Thyroid gland (tissue), 4 donors: ENCODE data around the gene TKTL1. TPM values are rescaled to one million over a fixed set of nuclear protein-coding genes. Genes with fewer than 3 reads are reported as not detected.

Experiments used
- DNase-seq, 2 donors: peaks; one replicate each; pipeline ENCODE4 v3.0.0-alpha.2; 2019
- H3K27ac ChIP-seq, 3 donors: fragments of 200-600 bp; sonication (generic); 1 replicate in 2 of 3; 2 replicates in 1 of 3; pipeline ENCODE4 v1.5.1; 2016 to 2019; ENCODE audit warnings: mild to moderate bottlenecking in 1 of 3, moderate library complexity in 1 of 3
- H3K27me3 ChIP-seq: fragments of 200-600 bp; sonication (generic); one replicate; pipeline ENCODE4 v1.5.1; 2019
- H3K36me3 ChIP-seq, 2 donors: fragments of 200-600 bp; sonication (generic); one replicate each; pipeline ENCODE4 v1.5.1; 2016 to 2019
- H3K4me1 ChIP-seq, 2 donors: fragments of 200-600 bp; sonication (generic); one replicate each; pipeline ENCODE4 v1.5.1; 2017 to 2019
- H3K4me3 ChIP-seq, 3 donors: fragments of 200-600 bp; sonication (generic); replicated peaks in 1 of 3; 1 replicate in 2 of 3; 2 replicates in 1 of 3; pipeline ENCODE4 v1.5.1; 2016; ENCODE audit warnings: mild to moderate bottlenecking in 1 of 3
- H3K9me3 ChIP-seq: fragments of 200-600 bp; sonication (generic); one replicate; pipeline ENCODE4 v1.5.1; 2017
- POLR2A ChIP-seq, 2 donors: fragments of 450-650 bp; IDR thresholded peaks; one replicate each; pipeline ENCODE4 v1.6.1; 2017; ENCODE audit warnings: antibody characterized with exemption in 2 of 2, mild to moderate bottlenecking in 2 of 2, moderate library complexity in 1 of 2
- WGBS, 2 donors: methylation state at CpG; one replicate each; pipeline ENCODE4 v1.1.5; 2017; 5-methylcytosine and 5-hydroxymethylcytosine counted together
- intact Hi-C: fragments of 100-400 bp; cut with DNase I; formaldehyde crosslinking; loops from one replicate; pipeline ENCODE4 v1.15.1; 2023
- total RNA-seq, 4 donors: library from RNA; depleted of rRNA; stranded (reverse); fragments of >200 nt; gene quantifications; one replicate each; pipeline ENCODE4 v1.2.3, GENCODE V29; 2016
- TF ChIP-seq, protein P1 (sequence below), 6 experiments: fragments of 200-600 bp in 3 of 6; fragments of 450-650 bp in 3 of 6; sonication (generic) in 3 of 6; IDR thresholded peaks; one replicate each; pipeline ENCODE4 v1.5.1; 2016 to 2019; ENCODE audit warnings: antibody characterized with exemption in 6 of 6, mild to moderate bottlenecking in 2 of 6, inconsistent platforms in 1 of 6, moderate library complexity in 1 of 6

The TKTL1 gene
- total RNA-seq, 4 donors from 2014 or later, result 0.54 to 0.89 TPM; not detected in 2

DNA sequence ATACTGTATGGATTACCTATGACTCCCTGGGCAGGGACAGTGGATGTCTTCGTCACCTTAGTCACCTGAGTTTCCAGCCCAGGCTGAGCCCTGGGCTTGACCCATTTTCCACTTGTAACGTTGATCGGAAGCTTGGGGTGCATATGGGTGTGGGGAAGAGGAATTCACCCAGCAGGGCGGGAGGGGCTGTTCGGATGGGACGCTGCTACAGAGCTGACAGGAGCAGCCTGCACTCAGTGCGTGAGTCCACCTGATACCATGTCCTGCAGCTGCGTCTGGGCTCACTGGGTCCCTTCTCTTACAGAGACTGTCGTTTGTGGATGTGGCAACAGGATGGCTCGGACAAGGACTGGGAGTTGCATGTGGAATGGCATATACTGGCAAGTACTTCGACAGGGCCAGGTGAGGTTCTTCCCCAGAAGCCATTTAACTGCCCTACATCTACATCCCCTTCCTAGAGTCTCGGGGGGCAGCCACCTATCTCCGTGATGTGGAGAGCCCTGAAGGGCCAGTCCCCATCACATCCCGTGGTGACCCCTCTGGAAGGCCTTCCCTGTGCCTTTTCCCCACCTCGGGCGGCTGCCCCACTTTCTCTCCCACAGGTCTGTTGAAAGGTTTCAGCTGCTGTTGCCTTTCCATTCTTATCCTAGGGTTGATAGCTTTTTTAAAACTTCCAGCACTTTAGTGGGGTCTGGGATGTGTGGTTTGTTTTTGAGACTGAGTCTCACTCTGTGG lies 13.6 kb downstream of the TKTL1 start:
- H3K27ac ChIP-seq, result no peak overlapping the region
- no peaks in the 10 kb centered on the region for H3K27me3 ChIP-seq
- no peaks in the 10 kb centered on the region for H3K36me3 ChIP-seq
- intact Hi-C loops, result no loop called here
- no peak for DNase-seq
- H3K4me1 ChIP-seq, result no peaks in the 10 kb centered on the region
- H3K4me3 ChIP-seq, result no peak overlapping the region
- H3K9me3 ChIP-seq, result no peaks in the 10 kb centered on the region
- 93 to 94% methylated on average over 7 to 16 of the region's 16 CpGs for WGBS, 2 donors
- TF ChIP-seq, protein P1, sequence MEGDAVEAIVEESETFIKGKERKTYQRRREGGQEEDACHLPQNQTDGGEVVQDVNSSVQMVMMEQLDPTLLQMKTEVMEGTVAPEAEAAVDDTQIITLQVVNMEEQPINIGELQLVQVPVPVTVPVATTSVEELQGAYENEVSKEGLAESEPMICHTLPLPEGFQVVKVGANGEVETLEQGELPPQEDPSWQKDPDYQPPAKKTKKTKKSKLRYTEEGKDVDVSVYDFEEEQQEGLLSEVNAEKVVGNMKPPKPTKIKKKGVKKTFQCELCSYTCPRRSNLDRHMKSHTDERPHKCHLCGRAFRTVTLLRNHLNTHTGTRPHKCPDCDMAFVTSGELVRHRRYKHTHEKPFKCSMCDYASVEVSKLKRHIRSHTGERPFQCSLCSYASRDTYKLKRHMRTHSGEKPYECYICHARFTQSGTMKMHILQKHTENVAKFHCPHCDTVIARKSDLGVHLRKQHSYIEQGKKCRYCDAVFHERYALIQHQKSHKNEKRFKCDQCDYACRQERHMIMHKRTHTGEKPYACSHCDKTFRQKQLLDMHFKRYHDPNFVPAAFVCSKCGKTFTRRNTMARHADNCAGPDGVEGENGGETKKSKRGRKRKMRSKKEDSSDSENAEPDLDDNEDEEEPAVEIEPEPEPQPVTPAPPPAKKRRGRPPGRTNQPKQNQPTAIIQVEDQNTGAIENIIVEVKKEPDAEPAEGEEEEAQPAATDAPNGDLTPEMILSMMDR (IDR thresholded peaks at IDR 0.05), result no peak
- no peak for TF ChIP-seq POLR2A (IDR thresholded peaks at IDR 0.05)

DNA sequence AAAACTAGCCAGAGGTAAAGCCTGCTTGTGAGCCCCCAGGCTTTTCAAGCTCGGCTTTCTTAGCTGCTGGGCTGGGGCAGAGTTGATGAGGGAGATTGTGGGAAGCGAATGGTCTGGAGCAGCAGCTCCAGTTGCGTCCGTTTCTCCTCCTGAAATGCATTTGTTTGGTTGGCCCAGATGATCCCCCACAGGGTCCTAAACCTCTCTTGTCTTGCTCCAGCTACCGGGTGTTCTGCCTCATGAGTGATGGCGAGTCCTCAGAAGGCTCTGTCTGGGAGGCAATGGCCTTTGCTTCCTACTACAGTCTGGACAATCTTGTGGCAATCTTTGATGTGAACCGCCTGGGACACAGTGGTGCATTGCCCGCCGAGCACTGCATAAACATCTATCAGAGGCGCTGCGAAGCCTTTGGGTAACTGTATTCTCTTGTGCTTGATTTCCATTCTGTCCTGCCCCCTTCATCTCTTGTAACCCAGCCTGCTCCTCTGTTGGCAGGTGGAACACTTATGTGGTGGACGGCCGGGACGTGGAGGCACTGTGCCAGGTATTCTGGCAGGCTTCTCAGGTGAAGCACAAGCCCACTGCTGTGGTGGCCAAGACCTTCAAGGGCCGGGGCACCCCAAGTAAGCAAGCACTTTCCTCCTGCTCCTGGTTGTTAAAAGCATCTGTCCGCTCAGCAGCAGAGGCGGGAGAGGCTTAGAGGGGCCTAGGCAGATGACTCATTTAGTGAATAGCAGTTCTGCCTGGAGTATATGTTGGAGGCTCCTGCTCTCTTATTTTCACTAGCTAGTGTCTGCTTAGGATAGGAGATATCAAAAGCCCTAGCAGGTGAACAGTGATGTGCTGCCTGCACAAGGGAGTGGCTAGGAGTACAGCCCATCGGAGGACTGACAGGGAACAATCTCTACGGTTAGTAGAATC lies 15.3 kb downstream of the TKTL1 start:
- intact Hi-C loops, result no loop called here
- H3K4me1 ChIP-seq, result no peaks in the 10 kb centered on the region
- no peak overlapping the region for H3K27ac ChIP-seq
- H3K36me3 ChIP-seq, result no peaks in the 10 kb centered on the region
- no peaks in the 10 kb centered on the region for H3K9me3 ChIP-seq
- TF ChIP-seq POLR2A (IDR thresholded peaks at IDR 0.05), result no peak
- TF ChIP-seq, protein P1 (IDR thresholded peaks at IDR 0.05), result no peak
- DNase-seq, result peak; percentile 51 to 57
- WGBS, 2 donors, result 48 to 71% methylated on average over 4 to 15 of the region's 19 CpGs
- H3K27me3 ChIP-seq, result no peaks in the 10 kb centered on the region
- no peak overlapping the region for H3K4me3 ChIP-seq

GRCh38 chrX:154312116-154312515 lies 16.5 kb downstream of the TKTL1 start:
- no peaks in the 10 kb centered on the region for H3K4me1 ChIP-seq
- H3K4me3 ChIP-seq, result no peak overlapping the region
- H3K27me3 ChIP-seq, result no peaks in the 10 kb centered on the region
- no peaks in the 10 kb centered on the region for H3K36me3 ChIP-seq
- no peak overlapping the region for H3K27ac ChIP-seq
- H3K9me3 ChIP-seq, result no peaks in the 10 kb centered on the region
- WGBS, 2 donors, result 86 to 90% methylated on average over 6 to 7 of the region's 7 CpGs
- TF ChIP-seq, protein P1 (IDR thresholded peaks at IDR 0.05), result no peak
- no peak for TF ChIP-seq POLR2A (IDR thresholded peaks at IDR 0.05)
- DNase-seq, result no peak
- intact Hi-C loops, result no loop called here

- intact Hi-C loops, result no loop called here
- no peak overlapping the region for H3K27ac ChIP-seq
- no peaks in the 10 kb centered on the region for H3K36me3 ChIP-seq
- no peaks in the 10 kb centered on the region for H3K27me3 ChIP-seq
- no peaks in the 10 kb centered on the region for H3K9me3 ChIP-seq
- WGBS, 2 donors, result 85 to 91% methylated on average over 5 of the region's 5 CpGs
- no peak for DNase-seq
- no peak for TF ChIP-seq POLR2A (IDR thresholded peaks at IDR 0.05)
- TF ChIP-seq, protein P1 (IDR thresholded peaks at IDR 0.05), result no peak
- H3K4me1 ChIP-seq, result no peaks in the 10 kb centered on the region
- H3K4me3 ChIP-seq, result no peak overlapping the region
These were observed 17.6 kb downstream of the TKTL1 start for GRCh38 chrX:154313147-154313546.

DNA sequence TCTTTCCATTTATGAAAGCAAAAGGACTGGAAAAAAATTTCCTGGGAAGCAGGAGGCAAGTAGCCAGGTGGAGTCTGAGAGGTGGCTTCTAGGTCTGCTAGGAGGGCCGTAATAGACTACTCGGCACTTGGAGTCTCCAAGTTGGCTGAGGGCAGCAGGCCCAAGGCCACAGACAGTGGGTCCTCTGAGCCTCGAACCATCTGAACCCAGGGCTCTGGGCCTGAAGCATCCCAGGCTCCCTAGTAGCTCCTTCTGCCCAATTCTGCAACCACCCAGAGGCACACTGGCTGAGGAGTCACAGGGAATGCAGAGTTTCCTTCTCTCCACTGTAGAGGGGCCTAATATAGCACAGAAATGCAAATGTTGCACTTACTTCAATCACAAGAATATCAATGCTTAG lies 19.8 kb downstream of the TKTL1 start:
- no peaks in the 10 kb centered on the region for H3K4me1 ChIP-seq
- WGBS, 2 donors, result 76 to 94% methylated on average over 2 to 3 of the region's 3 CpGs
- DNase-seq, result no peak
- intact Hi-C loops, result no loop called here
- H3K27ac ChIP-seq, result no peak overlapping the region
- H3K9me3 ChIP-seq, result no peaks in the 10 kb centered on the region
- H3K4me3 ChIP-seq, result no peak overlapping the region
- H3K36me3 ChIP-seq, result no peaks in the 10 kb centered on the region
- TF ChIP-seq POLR2A (IDR thresholded peaks at IDR 0.05), result no peak
- TF ChIP-seq, protein P1 (IDR thresholded peaks at IDR 0.05), result no peak
- H3K27me3 ChIP-seq, result no peaks in the 10 kb centered on the region
